HG03196 (cell line): ENCODE measurements around the gene TTC9B.

Source experiments
- ATAC-seq: cut with Tn5 transposase; IDR thresholded peaks from one replicate; pipeline ENCODE4 v1.9.1; 2021; ENCODE audit not compliant: unreplicated experiment

The TTC9B gene

DNA sequence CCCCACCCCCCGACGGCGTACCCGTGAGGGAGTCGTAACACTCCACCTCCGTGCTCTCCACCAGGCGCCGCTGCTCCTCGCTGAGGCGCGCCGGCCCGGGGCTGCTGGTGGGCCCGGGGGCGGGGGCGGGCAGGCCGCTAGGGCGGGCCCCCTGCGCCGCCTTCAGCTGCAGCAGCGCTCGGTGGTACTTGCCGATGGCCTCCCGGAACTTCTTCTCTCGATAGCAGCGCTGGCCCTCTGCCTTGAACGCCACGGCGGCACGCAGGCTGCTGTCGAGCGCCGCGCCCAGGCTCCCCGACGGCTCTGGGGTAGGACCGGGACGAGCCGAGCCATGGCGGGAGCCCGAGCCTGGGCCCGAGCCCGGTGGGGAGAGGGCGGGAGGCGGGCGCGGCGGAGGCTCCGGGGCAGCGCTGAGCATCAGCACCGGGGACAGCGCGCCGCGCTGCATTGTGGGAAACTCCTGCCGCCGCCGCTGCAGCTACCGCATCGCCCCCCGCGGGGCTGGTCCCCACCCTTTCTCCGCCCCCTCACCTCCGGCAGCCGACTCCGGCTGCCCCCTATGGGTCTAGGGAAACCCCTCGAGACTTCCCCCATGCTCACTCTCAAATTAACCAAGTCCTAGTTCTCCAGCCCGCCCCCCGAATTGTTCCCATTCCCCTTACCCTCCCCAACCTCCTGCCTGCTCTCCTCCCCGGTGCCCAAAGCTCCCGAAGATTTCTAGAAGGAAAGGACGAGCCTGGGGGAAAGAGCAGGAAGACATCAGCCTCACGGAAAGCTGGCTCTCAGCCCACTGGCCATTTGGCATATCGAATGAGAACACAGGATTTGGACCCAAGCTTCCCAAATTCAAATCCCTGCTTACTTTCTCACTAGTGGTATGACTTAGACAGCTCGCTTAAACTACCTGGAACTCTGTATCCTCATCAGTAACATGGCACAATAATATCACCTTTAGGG lies at the start of gene TTC9B:
Gene TTC9B (minus strand): TSS at position 451 of the 957 bp plus-strand sequence. CDS start 3 bp downstream, at position 448.
- ATAC-seq, result no peak

DNA sequence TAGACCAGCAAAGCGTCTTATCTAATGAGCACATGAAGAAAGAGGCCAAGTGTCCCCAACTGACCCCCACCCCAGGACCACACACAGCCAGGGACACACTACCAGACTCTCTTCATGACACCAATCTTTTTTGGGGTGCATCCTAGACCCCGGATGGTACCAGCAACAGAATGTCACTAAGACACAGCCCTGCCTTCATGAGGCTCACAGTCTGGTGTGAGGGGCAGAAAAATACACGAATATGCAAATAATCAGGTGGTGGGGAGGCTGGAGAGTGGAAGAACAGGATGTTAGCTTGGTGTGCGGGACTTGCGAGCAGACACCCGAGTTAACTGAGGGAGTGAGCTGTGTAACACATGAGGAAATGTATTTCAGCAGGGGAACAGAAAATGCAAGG lies 49.4 kb upstream of the TTC9B start:
- no peak for ATAC-seq

DNA sequence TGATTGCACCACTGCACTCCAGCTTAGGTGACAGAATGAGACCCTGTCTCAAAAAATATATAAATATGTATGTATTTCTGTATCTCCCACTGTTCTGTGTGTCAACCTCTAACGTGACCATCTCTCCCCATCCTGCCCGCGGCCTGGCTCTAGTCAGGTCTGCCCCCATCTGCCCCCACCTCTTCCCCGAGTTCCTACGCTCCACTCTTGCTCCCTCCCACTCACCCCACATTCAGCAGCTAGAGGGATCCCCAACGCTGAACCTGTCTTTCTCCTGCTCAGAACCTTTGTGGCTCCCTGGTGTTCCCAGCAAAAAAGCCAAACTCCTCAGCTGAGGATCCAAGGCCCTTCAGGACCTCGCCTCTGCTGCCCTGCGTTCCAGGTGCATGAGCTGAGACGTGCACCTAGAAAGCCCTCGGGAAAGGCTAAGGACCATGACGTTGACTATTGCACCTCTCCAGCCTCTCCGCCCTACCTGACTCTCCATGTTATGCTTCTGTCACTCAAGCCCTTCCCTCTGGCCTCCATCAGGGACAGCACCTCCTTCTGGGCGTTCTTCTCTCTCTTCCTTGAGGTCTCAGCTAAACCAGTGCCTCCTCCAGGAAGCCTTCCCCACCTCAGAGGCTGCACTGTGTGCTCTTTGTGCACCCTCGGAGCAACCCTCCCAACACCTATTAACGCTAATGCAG lies 48.9 kb upstream of the TTC9B start:
- no peak for ATAC-seq

DNA sequence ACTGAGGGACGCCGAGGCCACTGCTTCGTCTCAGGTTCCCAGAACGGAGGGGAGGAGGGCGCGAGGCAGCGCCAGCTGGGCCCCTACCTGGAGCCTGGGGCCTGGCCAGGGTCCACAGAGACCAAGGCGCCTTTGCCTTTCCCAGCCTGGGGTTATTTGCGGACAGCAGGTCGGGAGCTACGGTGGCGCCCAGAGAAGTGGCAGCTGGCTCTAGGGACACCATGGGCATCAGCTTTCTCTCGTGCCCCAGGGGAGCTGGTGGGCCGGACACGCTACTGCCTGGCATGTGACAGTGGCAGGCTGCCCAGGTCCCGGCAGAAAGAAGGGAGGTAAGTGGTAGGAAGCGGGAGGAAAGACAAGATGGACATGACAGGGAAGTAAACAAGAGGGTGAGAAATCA lies 47.9 kb upstream of the TTC9B start:
- ATAC-seq, result no peak

DNA sequence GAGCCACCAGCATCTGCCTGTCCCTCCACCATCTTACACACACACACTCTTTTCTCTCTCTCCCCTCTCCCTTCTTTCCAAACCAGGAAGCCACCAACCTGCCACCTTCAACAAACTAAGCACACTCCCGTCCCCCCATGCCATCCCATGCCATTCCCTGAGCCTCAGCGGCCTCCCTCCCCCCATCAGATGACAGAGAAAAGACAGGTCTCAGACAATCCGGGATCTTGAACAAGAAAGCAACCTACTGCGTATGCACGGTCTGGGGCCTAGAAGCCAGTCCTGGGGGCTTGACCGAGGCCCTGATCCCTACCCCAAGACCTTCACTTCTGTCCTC lies 47.5 kb upstream of the TTC9B start:
- no peak for ATAC-seq

DNA sequence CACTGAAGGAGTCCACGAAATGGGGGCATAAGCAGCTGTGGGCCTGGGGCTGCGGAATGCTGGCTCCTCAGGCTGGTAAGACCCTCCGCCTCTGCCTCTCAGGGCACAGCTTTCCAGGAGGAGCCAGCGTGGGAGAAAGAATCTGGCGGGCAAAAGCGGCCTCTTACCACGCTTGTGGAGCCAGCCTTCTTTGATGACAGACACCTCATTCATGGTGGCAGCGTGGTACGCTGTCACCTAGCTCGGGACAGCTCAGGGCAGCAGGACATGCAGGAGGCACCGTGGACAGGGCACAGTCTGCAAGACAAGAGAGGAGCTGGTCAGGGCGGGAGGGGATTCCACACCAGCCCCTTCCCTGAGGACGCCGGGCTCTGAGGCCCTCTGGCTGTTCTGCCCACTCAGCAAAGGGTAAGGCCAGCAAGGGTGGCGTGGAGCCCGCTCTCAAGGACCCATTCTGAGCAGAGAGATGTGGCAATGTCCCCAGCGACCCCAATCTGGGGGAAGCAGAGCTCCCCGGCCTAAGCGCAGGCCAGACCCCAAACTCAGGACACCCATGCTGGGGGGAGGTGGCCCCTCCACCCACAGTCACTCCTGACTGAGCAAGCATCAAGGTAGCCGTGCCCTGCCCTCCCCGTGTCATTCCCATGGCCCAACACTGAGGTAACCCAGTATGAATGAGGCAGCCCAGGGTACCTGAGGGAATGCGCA lies 47.0 kb upstream of the TTC9B start:
- no peak for ATAC-seq

DNA sequence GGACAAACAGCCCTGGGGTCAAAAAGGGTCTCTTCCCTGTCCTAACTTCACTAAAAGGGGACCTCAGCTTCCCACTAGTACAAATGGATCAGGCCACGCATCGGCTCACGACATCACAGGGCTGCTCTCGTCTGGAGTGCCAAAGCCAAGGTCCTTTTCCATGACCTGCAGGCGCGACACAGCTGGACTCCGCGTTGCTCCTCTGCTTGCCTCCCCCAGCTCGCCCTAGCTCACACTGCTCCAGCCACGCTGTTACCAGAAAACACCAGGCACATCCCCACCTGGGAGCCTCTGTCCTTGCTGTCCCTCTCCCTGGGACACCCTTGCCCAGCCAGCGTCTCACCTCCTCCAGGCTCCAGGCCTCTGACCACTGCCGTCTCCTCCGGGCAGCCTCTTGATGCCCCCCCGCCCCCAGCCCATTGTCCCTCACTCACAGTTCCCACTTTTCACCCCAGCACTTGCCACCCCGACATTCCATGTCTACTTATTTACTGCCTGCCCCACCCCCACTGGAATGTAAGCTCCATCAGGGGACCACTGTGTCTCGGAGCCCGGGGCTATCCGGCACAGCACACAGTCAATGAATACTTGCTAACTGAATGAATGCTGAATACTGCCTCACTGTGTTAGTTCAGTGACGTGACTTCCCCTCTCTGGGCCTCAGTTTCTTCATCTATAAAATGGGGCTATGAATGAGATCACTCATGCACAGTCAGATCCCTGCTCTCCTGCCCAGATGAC lies 46.3 kb upstream of the TTC9B start:
- ATAC-seq, result no peak

DNA sequence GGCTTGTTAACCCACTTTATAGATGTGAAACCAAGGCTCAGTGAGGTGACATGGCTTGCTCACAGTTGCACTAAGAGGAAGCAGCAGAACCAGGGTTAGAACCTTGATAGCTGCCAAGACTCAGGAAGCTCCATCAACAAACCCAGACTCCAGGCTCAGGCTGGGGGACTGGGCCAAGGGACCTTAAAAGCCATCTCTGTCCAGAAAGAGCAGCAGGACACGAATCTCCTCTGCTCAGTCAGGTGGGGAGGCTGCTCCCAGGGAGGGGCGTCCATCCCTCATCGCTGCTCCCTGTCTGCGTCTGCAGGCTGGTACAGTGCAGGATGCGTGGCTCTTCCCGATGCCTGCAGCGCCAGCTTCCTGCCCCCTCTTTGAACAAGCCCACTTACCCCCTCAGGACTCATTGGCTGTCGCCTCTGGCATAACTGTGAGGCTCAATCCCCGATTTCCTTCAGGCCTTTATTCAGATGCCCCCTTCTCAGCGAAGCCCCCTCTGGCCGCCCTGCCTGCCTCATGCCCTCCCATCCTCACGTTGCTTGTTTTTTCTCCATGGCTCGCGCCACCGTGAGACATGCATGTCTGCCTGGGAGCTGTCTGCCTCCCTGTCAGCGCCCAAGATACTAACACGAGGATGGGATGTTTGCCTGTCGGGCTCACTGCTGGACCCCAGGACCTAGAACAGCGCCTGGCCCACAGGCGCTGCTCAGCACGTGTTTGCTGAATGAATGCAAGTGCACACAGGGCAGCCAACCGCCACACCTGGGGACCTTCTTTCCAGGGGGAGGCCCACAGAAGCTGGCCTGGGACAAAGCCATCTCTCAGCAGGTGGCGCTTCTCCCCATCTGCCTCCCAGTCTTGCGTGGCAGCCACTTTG lies 45.5 kb upstream of the TTC9B start:
- ATAC-seq, result no peak

DNA sequence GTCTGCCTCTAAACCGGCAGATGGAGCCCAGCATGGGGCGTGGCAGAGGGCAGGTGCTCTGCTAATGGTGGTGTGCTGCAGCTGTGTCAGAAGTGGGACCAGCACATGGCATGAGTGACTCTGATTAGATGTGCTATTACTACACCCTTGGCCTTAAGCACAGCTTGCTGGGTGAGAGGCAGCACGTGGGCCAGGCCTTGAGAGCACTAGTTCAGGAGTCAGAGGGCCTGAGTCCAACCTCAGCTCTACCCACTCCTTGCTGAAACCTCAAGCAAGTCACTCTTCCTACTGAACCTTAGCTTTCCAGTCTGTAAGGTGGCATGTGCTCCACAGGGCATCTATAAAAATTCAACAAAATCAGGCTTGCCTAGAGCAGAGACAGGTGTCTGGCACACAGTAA lies 44.2 kb upstream of the TTC9B start:
- ATAC-seq, result no peak

DNA sequence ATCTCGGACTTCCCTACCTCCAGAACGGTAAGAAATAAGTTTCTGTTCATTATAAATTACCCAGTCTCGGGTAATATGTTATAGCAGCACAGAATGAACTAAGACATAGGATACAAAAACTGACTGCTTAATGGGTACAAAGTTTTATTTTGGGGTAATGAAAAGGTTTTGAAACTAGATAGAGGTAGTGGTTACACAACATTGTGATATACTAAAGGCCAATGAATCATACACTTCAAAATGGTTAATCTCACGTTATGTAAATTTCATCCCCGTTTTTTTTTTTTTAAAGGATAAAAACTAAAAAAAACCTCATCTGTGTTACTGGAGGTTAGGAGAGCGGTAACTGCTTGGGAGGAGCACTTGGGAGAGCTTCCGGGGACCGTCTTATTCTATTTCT lies 43.4 kb upstream of the TTC9B start:
- ATAC-seq, result no peak

DNA sequence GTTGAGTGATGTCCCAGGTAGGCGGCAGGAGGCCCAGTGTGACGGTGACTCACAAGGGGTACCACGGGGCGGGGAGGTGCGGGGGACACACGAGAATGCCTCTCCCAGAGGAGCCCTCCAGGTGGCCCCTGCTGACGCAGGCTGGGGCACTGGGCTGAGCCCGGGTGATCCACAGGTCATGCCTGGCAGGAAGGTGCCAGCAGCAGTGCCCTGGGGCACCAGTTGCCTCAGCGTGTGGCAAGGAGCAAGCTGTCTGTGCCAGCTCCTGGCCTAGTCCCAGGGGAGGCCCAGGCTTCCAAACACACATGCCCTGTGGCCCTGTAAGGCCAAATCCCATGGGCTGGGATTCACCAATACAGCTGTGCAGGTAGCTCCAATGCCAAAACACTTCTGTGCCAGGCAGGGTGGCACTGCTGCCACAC lies 38.9 kb upstream of the TTC9B start:
- ATAC-seq, result no peak

DNA sequence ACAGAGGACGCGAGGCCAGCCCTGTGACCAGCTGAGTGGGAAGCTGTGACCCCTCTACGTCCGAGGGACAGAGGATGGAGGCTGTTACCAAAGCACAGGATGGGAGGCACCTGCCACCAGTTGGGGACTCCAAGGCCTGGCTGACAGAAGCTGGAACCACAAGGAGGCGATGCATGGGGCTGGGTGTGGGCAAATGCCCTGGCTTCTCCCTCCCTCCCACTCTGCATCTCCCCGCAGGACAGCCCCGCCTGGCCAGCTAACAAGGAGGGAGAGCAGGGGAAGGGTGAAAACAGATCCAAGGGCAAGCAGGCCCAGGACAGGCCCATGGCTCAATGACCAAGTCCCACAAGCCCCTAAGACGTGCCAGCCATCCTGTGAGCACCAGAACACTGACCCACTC lies 38.3 kb upstream of the TTC9B start:
- no peak for ATAC-seq

DNA sequence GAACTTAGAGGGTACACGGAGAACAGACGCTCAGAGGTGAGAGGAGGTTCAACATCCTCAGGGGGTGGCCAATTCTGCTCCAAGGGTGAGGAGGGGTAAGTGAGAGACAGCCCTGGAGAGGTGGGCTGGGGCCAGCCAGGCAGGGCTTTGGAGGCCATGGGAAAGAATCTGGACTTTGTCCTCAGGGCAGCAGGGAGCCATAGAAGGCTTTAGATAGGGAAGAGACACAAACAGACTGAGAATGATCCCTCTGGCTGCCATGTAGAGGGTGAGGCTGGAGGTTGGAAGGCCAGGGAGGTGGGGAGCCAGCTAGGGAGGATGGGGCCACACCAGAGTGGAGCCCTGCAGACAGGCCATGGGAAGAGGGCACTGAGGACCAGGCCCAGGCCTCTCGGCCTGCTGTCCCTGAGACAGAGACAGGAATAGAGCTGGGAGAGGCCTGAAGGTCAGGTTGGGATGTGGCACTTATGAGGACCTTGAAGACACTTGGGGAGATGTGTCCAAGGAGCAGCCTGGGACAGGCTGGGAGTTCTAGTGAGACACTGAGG lies 37.5 kb upstream of the TTC9B start:
- no peak for ATAC-seq

DNA sequence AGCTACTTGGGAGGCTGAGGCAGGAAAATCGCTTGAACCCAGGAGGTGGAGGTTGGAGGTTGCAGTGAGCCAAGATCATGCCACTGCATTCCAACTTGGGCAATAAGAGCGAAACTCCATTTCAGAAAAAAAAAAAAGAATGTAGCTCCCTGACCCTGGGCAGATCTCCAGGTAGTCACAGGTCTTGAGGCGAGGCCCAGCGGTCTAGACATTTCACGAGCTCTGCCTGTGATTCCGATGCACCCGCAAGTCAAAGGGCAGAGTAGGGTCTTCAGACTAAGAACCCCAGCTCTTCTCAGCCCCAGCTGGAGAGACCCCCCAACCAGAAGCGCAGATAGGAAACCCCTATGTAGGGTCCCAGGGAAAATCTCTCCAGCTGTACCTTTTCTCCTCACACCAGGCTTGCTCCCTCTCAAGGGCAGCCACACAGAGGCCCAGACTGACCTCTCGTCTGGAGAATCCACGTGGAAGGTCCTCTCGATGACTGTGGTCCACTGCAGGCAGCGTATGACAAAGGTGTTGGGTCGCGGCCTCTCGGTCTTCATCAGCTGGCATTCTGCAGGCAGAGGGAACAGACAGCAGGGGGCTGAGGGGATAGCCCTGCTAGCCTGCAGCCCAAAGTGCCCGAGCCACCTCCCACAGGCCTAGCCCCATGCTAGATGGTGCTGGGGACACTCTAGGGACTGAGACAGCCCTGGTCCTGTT lies 36.7 kb upstream of the TTC9B start:
- ATAC-seq, result no peak

DNA sequence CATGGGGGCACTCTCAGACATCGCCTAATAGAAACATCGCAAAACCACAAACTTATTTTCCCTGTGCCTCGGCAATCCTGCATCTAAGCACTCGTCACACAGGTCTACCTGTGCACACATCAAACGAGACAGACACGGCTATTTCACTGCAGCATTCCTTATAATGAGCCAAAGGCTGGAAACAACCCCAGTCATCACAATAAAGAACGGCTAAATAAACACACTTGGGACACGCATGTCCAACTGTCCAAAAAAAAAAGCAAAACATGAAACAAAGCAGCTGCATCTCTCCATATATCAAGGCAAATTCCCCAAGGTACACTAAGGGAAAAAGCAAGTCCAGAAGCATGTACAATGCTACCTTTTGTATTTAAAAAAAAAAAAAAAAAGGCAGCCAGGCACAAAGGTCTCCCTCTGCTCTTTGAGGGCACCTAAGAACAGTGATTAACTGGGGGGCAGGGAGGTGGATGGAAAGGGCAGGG lies 35.5 kb upstream of the TTC9B start:
- no peak for ATAC-seq

DNA sequence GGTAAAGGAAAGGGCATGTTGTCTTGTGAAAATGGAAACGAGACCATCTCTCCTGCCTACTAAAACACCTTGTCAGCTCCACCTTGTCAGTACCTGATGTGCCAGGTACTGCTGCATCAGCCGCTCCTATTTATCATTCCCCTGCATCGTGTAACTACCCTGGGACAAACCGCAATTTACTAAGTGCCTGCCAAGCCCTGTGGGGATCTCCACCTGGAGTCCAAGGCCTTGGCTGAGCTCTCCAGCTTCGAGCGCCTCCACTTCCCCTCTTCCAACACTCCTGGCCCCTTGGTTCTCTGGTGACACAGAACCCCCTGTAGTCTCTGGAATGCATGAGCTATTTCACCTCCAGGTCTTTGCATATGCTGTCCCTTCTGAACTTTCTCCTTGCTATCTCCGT lies 34.2 kb upstream of the TTC9B start:
- ATAC-seq, result no peak

DNA sequence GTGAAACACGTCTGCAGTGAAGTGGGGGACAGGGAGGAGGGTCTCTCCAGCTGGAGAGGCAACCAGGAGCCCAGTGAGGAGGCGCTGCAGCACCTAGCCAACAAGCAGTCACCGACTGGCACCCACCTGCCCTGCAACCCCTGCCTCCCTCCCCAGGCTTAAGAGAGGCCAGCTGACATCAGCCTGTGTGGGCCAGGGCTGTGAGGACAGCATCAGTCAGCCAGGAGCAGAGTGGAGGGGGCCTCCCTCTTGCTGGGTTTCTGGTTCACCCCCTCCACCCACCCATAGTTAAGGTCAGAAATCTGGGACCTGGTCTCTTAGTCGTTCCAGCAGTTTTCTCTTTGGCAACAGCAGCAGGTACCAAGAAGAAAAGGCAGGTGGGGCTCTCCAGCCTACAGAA lies 33.8 kb upstream of the TTC9B start:
- ATAC-seq, result no peak

DNA sequence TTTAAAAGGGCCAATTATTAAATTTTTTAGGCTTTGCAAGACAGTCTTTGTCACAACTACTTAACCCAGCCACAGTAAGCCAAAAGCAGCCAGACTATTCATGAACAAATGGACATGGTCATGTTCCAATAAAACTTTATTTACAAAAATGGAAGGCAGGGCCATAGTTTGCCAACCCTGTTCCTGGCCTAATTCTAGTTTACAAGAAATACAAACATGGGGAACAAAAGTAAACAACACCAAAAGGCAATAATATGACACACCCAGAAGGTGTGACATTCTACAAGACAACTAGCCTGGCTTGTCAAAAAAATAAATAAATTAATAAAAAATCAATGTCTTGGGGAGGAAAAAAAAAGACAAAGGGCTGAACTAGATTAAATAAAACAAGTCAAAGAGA lies 33.1 kb upstream of the TTC9B start:
- no peak for ATAC-seq

DNA sequence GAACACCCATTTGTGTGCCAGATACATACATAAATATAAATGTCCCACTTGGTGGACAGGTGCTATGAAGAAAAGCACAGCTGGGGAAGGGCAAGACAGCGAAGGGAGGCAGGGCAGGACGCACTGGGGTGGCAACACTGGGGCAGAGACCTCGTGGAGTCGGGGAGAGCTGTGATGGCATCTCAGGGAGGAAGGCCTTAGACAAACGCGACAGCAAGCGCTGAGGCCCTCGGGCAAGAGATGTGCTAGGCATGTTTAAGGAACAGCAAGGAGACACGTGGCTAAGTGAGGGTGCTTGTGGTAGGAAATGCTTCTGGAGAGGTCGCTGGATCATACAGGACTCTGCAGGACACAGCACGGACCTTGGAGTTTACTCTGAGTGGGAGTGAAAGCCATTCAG lies 31.6 kb upstream of the TTC9B start:
- ATAC-seq, result no peak
